ENCODE results near the gene HNRNPH1.

Gene HNRNPH1

DNA sequence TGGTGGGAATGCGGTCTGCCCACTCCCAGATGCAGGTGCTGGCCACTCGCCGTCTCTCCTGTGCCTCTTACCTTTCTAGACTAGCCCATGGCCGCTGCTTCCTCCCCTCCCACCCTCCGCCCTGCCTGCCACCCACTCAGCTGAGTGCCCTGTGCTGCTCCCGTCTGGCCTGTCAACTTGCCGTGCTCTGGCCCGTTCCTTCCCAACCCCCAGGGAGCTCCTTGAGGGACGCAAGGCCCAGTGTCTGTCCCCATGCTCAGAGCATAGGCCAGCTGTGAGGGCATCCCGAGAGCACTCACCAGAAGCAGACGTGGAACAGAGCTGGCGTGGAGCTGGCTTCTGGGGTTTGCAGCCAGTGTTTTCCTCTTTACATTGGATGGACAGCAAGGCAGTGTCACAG is 20.2 kb downstream of the HNRNPH1 start:
- no peak for DNase-seq

DNA sequence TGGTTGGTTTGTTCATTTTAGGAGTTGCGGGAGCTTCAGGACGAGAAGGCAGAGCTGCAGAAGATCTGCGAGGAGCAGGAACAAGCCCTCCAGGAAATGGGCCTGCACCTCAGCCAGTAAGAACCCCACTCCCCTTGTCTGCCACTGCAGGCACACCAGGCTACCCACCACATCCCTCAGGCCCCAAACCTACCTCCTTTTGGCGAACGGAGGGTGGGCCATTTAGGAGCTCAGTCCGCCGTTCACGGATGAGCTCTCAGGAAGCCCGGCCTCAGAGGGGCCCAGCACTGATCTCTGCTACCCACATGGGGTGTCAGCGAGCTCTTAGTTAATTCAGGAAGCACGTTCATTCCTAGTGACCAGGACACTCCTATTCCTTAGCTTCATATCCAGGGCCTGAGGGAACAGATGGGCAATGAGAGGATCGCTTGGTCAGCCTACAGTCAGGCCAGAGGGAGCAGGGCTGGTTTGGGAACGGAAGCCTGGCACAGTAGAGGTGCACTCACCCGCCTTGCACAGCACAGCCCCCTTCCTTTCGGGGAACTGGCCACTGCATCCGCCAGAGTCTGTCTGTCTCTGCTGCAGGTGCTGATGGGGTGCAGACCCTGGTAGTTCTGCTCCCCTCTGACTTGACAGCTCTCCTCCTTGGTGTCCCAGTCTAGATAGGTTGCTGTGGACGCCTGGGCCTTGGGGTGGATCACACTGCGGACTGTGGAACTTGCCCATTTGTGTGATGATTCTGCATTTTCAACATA is 21.4 kb downstream of the HNRNPH1 start:
- DNase-seq, result no peak

DNA sequence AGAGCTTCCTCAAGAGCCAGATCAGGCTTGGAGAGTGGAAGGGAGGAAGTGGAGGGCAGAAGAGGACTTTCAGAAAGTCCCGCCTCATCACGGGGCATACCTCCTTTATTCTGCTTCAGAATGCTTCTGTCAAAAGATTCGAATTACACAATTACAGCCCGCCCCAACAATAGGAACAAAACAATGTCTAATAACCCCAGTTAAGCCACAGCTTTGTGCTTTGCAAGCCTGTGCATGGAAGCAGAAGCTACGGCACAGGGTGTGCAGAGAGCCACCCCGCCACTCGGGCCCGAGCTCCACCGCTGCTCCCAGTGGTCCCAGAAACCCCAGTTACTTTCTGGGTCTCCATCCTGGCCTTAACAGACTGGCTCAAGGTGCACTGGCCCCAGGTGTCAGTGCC is 23.5 kb downstream of the HNRNPH1 start:
- no peak for DNase-seq

DNA sequence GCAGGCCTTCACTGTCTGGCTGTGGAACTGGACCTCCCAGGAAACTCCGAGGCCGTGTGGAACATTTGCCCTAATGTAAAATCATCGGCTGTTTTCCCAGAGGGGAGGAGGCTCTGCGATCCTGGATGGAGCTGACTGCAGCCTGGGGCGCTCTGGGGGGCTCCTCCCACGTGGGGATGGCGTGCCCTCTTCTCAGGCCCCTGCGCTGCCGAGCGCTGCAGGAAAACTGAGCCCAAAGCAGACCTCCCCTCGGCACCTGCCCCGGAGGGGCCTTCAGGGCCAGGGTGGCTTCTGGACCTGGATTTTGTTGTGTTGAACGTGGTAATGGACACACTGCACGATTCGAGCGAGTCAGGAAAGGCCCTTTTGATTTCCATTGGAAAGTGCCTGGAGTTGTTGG is 23.9 kb downstream of the HNRNPH1 start:
- no peak for DNase-seq

DNA sequence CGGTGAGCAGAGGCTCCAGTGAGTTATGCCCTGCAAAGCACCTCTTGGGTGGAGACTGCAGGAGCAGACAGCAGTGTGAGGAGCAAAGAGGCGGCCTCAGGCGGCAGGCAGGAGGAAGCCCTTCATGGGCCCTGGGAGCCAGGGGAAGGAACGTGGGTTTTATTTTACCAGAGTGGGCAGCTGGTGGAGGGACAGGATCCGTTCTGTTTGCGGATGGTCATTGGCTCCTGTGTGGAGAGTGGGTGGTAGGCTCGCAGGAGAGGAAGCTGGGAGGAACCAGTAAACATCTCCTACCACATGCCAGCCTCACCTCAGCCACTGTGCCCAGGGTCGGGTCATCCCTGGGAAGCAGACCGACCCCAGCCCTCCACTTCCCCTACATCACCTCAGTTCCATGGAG is 24.4 kb downstream of the HNRNPH1 start:
- no peak for DNase-seq

DNA sequence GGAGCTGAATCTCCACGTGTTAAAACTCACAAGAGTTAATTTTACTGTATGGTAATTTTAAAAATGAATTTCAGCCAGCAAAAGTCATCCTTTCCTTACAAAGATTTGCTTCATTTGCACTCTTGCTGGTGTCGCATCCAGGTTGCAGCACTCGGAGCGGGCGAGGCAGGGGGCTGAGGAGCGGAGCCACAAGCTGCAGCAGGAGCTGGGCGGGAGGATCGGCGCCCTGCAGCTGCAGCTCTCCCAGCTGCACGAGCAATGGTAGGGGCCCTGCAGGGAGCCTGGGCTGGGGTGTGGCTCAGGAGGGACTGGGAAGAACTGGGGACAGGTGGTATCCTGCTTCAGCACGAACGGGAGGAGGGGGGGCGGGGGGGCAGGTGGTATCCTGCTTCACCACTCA is 27.1 kb downstream of the HNRNPH1 start:
- no peak for DNase-seq

DNA sequence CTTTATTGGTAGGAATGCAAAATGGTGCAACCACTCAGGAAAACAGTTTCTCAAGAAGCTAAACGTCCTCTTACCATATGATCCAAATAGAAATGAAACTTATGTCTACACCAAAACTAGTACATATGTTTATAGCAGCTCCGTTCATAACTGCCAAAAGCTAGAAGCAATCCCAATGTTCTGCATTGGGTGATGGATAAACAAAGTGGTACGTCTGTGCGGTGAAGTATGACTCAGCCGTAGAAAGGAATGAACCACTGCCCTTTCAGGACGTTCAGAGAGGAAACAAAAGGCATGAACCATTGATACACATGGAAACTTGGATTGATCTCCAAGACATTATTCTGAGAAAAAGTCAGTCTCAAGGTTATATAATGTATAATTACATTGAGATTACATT is 27.6 kb downstream of the HNRNPH1 start:
- no peak for DNase-seq

DNA sequence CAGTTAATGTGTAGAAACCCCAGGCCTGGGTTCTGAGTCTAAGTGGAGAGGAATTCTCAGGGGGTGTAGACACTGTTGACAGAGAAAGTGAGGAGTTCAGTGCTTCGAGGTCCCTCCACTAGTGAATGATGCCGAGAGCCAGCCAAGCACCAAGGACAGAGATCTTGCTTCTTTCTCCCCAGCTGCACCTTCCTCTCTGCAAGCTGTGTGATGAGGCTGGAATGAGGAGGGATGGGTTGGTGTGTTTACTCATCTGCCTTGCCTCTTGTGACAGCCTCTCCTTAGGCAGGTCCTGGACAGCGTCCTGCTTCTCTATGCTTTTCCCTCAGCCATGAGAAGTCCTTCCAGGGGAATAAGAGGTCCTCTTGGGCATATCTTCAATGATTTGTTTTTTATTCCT is 35.3 kb downstream of the HNRNPH1 start:
- DNase-seq, result no peak

DNA sequence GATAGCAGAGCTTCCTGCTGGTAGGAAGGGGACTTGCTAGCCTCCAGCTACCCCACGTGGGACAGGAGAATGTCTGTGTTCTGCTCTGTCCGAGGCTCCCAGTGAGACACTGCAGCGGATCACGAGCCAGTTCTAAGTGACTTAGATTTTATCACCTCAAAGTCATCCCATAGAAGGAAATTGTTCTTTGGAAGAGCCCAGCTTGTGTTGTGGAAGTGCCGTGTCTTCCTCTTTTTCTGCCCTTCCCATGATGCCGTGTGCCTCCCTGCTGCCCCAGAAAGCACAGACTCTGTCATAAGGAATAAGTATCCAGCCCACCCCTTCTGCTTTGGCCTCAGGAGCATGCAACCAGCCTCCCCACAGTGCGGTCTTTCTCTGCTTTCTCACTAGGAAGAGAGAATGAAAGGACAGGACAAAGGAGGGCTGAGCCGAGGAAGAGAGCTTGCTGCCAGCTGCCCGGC is 37.5 kb downstream of the HNRNPH1 start:
- no peak for DNase-seq

DNA sequence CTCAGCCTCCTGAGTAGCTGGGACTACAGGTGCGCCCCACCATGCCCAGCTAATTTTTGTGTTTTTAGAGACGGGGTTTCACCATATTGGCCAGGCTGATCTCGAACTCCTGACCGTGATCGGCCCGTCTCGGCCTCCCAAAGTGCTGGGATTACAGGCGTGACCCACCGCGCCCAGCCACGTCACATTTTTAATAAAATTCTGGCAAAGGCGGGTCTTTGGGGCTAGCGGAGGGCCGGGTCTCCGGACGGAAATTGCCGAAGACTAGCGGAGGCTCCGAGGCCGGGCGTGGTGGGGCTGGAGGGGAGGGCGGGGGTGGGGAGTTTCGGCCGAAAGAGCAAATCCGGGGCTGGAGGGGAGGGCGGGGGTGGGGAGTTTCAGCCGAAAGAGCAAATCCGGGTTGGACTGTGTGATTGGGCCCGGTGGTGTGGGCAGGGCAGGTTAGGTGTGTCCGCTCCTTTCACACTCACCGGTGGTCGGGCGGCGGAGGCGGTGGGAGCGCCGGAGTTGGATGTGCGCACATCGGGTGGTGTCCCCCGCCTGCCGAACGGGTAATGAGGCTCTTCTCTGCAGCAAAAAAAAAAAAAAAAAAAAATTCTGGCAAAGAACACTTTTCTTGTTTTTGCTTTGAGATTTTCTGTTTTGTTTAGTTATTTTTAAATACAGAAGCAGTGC is 46.0 kb downstream of the HNRNPH1 start:
- DNase-seq, result no peak

DNA sequence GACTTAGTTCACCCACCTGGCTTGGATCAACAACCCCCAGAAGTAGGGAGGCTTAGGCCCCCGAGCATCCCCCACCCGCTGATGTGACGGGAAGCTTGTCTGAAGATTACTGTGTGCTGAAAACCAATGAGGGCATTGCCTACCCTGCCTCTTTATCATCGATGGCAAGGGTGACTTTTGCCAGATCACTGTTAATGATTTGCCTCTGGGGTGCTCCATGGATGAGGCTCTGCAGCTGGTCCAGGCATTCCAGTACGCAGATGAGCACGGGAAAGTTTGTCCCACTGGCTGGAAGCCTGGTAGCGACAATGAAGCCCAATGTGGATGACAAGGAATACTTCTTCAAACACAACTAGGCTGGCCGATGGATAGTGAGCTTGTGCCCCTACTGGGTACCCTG is 51.1 kb downstream of the HNRNPH1 start:
- no peak for DNase-seq

DNA sequence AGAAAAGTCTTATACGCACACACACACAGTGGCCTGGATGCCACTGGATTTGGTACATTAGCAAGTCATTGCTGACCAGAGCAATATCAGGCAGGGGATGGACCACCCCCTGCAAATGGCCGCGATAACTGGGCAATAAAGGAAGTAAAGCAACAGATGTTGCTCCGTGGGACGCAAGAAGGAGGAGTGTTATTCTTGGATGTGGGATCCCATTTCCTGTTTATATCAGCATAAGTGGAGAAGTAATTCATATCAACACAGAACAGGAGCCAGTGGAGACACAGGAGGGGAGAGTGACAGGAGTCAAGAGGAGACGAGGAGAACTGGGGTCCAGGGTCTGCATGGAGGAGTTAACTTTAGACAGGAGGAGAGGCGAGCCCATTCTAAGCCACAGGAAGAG is 54.8 kb downstream of the HNRNPH1 start:
- no peak for DNase-seq

DNA sequence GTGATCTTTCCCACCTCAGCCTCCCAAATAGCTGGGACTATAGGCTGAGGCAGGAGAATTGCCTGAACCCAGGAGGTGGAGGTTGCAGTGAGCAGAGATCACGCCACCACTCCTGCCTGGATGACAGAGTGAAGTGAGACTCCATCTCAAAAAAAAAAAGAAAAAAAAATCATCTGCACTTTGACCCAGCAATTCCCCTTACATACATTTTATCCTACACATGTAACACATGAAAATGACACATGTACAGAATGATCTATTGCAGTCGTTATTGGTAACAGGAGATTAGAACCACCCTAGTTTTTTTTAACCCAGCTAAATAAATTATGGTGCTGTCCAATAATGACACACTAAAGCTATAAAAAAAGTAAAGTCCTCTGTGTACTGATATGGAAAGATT is 58.9 kb downstream of the HNRNPH1 start:
- no peak for DNase-seq

Measured in NCI-H774 (cell line).